Activated T-cell treated with anti-CD3 and anti-CD28 coated beads for 4 hours (primary cell): ENCODE data around the gene PTGDS.

ENCODE experiments used
- DNase-seq: peaks from one replicate; pipeline ENCODE4 v3.0.0-alpha.2; 2020

The PTGDS gene

DNA sequence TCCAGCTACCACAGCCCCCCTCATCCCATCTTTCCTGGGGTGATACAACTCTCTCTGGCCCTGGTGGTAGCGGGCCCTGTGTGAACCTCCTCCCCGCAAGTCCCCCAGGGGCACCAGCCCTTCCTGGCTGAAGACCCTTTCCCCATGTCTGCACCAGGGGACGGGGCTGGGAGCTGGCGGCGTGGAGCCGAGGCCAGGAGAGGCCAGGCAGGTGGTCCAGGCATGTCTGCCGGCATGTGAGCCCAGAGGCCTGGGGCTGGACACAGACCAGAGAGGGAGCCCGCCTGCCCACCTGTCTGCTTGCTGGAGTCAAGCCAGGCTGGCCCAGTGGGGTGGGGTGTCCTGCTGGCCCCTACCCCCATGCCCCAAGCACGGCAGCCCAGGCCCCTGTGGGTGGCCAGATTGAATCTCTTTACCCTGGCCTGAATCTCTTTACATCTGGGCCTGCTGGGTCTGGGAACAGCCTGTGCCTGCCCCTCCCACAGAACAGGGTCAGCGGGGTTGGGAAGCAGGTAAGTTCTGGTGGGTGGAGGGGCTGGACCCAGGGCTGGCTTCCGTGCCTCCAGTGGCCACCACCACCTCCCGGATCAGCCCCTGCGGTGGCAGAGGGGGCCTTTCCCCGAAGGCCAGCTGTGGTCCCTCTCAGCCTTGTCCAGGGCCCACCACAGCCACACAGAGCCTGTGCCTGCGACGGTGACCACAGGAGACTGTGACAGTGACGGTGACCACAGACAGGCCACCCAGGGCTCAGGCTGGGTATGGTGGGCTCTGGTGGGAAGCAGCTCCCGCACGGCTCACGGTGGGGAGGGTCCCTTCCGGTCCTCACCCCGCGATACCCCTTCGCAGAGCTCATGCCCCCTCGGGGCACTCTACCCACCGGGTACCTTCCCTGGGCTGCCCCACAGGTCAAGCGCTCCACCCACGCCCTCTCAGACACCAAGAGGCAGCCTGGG, 18.1 kb upstream of the PTGDS start:
- no peak for DNase-seq

DNA sequence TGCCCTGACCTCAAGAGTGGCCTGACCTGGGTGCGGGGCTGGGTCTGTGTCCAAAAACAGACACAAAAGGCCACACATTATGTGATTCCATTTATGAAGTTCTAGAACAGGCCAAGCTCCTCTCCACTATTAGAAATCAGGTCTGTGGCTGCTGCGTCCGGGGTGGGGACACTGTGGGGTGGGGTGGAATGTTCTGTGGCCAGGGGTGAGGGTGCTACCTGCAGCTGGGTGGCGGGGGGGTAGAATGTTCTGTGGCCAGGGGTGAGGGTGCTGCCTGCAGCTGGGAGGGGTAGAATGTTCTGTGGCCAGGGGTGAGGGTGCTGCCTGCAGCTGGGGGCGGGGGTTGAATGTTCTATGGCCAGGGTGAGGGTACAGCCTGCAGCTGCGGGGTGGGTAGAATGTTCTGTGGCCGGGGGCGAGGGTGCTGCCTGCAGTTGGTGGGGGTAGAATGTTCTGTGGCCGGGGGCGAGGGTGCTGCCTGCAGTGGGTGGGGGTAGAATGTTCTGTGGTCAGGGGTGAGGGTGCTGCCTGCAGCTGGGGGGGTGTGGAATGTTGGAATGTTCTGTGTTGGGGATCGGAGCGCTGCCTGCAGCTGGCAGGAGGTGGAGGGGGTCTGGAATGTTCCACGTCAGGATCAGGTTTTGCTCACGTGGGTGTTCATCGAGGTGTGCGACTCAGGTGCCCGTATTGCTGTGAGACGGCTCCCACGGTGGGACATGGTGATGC, 16.9 kb upstream of the PTGDS start:
- DNase-seq: no peak

DNA sequence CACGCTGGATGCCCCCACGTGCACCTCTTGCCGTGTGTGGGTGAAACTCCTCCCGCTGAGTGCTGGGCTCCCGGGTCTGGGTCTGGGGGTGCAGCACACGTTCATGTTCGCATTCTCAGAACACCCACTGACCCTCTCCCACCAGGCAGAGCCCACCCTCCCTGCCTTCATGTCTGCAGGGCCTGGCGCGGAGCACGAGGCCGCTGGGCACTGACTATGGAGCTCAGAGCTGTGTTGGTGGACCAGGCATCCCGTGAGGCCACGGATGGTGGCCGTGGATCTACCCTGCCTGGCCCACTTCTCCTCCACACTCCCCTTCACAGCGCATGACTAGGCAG, 16.4 kb upstream of the PTGDS start:
- no peak for DNase-seq

DNA sequence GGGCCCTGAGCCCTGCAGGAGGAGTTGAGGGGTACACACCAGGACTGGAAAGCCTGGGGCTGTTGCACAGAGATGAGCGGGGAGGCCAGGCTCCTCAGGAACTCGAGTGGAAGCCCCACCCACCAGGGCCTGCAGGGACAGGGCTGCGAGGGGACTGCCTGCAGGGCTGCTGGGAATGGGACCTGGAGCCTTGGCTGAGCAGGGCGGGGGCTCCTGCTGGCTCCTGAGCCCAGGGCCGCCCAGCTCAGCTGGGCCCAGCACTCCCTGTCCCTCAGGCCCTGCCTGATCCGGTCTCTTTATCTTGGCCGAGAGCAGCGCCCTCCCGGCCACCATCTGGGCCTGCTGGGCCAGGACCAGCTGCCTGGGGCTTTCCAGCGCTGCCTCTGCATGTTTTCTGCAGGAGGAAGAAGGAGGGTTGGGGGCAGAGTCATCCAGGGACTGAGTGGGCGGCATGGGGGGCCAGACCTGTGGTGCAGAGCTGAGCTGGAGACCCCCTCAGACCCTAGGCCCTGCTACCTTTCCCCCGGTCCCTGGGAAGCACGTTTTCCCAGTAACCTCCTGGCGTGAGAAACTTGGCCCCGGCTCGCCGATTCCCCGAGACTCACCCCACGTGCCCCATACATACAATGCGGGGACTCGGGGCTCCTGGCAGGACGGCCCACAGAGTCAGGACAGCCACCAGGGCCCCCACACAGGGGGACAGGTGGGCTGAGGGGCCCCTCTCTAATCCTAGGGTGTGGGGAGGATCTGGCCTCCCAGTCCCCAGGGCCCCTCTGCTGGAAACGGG, 15.8 kb upstream of the PTGDS start:
- DNase-seq: no peak

DNA sequence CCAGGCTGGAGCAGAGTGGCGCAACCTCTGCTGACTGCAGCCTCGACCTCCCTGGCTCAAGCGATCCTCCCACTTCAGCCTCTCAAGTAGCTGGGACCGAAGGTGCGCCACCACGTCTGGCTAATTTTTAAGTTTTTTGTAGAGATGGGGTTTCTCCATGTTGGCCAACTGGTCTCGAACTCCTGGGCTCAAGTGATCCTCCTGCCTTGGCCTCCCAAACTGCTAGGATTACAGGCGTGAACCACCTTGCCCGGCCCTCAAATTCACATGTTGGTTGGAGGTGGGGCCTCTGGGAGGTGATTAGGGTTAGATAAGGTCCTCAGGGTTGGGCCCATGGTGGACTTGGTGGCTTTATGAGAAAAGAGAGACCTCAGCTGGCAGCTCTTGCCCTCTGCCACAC, 15.1 kb upstream of the PTGDS start:
- no peak for DNase-seq

DNA sequence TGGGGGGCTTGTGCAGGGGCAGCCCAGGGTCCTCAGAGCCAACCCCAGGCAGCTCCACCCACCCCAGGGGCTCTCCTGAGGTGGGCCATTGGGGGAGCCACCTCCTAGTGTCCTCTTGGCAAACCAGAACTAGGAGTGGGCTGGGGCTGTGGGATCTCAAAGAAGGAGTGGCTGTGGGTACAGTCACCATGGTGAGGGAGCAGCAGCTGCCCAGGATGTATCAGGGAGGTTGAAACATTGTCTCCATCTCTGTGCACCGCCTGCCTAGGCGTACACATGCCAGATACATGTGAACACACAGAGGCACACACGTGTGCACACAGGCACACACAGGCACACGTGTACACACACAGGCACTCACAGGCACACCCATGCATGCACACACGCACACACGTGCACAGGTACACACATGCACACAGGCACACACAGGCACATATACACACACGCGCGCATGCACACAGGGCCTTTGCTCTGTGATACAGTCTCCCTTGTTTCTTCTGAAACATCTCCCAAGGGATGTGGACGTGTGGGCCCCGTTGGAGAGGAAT, 14.5 kb upstream of the PTGDS start:
- DNase-seq: no peak

DNA sequence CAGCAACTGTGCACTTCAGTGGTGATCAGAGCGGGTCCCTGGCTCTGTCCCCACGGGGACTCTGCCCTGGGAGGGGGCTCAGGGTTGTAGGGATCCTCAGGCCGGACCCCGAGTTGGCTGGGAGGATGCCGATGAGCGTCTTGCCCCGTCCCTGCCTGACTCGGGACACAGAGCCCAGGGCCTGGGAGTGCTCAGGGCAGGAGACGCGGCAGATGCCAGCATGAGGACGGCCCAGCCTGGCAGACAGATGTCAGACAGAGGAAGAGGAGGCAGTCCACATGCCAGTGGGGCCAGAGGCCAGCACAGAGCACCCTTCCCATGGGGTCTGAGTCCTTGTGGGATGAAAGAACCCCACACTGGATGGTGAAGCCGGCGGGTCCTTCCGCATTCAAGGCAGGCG, 14.0 kb upstream of the PTGDS start:
- DNase-seq: no peak

DNA sequence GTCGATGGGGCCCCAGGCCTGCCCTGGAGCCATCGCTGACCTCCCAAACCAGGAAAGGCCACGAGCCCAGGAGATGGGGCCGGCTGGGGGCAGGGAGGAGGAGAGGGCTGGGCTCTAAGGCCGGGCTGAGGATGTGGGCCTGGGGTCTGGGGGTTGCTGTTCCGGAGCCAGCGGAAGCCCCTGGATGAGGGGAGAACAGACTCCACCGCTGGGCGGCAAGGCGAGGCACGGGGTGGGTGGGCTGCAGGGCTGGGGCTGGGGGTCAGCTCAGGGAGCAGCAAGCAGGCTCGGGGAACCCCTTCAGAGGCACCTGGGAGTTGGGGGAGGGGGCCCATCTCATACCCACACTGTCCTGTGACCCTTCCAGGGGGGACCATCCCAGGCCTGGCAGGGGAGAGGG, 13.6 kb upstream of the PTGDS start:
- no peak for DNase-seq

DNA sequence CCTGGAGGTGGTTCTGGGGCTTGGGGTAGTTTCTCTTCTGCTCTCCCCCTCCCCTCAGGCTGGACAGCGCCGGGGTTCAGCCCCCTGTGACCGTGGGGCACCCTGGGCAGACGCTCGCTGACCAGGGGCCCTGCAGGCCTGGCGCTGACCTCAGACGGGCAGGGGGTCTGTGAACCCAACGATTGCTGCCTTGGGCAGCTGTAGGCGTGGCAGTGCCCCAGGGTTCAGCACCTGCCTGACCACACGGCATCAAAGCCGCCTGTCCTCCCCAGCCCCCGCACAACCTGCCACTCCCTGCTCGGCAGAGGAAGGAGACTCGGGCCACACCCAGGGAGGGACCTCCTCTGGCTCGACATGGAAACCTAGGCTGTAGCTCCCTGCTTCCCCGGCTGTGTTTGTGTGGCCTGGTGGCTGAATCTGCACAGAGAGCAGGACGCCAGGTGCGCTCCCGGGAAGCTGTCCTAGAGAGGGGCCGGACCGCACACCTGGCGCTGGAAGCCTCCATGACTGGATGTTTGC, 13.1 kb upstream of the PTGDS start:
- DNase-seq: no peak

DNA sequence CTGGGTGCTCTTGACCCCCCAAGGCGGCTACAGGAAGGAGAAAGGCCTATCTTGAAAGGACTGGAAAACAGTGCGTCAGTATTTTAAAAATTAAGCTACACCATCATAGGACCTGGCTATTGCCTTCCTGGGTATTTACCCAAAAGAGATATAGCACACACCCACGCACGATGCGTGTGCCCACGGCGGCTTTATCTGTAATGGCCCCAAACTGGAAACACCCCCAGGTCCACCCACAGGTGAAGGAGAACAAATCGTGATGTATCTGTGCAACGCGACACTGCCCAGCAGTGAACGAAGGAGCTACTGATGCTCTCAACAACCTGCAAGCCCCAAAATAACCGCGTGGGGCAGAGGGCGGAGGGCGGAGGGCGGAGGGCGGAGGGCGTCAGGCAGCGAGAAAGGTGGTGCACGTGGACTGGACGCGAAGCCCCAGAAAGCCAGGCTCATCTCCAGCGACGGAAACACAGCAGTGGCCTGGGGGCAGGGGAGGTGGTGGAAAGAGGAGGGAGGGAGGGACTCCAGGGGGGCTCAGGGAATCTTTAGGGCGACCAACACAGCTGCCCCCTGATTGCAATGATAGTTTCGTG, 12.4 kb upstream of the PTGDS start:
- DNase-seq: no peak

DNA sequence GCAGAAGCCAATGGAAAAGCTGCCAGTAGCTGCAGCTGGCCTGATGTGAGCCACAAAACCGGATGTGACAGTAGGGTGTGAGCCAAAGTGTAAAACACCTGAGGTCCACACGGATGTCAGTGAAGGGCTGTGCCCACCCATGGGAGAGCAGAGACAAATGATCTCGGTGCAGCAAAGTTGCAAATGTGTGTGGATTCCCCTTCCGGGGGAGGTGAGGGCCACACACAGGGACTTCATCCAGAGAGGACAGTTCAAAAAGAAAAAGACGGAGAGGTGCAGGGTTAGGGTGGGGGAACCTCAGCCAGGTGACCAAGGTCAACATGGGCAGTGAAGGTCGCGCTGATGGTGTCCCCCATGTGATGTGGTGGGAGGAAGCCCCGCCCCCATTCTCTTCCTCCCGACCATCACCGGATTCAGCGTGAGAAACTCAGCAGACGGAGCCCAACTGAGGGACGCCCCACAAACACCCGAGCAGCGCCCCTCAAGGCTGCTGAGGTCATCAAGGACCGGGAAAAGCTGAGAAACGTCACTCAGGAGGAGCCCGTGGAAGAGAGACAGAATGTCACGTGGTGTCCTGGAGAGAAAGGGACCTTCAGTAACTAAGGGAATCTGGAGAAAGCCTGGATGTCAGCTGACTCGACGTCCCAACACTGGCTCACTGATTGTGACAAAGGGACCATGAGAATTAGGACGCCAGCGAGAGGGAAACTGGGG, 11.4 kb upstream of the PTGDS start:
- no peak for DNase-seq

DNA sequence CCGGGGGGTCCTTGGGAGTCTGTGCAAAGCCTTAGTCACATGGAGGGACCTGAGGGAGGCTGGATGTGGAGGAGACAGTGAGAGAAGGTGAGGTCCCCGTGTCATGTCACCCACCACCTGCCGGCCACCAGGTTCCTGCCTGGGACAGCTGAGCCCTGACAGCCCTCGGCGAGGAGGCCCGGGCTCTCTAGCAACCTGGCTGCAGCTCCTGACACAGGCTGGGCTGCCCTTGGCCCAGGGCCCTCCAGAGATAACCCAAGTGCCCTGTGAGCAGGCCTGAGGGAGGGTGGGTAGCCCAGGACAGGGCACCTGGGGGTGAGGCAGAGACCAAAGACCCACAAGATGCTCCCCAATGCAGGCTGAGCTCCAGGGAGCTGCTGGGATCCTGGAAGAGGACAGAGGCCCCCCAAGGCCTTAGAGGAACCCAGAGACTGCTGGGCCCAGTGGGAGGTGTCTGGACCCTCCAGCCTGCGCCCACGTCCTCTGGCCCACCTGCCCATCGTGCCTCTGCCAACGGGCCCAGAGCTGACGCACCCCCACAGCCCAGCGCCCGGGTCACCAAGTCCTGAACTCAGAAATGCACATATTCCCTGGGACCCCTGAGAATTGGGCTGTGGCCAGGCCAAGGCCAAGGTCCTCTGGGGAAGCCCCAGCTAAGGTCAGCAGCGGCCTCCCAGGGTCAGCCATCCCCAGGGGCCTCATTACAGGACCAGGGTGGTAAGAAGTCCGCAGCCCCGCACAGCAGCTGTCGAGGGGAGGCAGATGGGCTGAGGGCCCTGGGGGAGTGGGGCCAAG, 8.8 kb upstream of the PTGDS start:
- DNase-seq: no peak

DNA sequence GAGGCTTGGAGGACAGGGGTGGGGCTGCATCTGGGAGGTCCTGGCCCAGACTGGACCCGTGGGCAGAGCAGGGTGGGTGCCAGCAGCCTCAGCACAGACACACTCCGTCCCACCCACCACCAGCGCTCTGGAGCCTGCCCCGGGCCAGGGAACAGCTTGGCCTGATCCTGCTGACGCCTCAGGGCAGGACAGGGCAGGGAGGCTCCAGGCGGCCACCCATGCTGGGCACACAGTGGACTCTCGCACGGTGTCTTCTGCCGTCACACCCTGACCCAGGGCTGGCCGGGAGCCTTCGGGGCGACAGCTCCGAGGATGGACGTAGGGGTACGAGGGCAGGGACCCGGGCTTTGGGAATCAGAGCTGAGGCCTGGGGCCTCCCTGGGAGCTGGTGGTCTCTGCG, 8.2 kb upstream of the PTGDS start:
- no peak for DNase-seq

DNA sequence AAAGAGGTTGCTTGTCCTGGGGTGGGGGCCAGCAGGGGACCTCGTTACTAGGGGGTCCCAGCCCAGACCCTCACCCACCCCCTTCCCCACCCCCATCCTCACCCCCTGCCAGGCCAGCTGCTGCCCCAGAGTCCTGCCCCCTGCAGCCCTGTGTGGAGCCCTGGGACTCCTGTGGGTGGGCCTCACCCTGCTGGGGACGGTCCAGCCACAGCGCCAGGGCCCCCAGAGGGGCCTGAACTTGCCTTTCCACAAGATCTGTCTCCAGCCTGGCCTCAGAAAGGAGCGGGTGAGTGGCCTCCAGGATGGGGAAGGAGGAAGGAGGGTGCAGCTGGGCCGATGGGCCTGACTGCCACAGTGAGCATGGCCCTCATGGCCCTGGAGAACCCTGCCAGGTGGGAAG, 7.5 kb upstream of the PTGDS start:
- DNase-seq: no peak

DNA sequence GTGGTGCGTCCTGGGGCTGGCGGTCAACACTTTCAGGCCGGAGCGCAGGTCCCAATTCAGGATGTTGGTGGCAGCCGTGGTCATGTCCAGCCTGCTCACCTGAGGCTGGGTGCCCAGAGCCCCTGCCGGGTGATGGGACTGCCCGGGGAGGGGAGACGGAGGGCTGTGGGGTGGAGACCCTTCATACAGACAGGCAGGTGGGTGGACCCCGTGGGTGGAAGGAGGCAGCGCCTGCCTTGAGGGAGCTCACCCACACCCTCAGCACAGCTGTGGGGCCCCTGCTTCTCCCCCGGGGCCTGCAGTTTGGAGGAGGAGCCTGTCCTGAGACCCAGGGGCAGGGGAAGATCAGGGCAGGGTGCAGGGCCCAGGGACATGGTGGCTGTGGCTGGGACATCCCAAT, 6.9 kb upstream of the PTGDS start:
- DNase-seq: no peak

DNA sequence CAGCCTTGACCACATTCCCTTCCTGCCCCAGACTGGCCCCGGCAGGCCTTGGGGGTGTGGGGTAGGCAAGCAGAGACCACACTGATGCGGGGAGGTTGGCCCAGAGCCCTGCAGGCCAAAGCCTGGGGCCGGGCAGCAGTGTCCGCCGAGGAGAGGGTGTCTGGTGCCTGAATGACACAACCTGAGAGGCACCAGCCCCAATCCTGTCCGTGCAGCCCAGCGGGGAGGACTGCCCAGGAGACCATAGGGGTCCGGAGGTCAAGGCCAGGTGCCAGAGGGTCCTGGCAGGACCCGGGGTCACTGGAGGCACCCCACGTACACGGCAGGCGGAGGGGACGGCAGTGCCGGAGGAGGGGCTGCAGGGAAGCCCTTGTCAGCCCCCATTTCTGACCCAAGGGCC, 5.6 kb upstream of the PTGDS start:
- no peak for DNase-seq

DNA sequence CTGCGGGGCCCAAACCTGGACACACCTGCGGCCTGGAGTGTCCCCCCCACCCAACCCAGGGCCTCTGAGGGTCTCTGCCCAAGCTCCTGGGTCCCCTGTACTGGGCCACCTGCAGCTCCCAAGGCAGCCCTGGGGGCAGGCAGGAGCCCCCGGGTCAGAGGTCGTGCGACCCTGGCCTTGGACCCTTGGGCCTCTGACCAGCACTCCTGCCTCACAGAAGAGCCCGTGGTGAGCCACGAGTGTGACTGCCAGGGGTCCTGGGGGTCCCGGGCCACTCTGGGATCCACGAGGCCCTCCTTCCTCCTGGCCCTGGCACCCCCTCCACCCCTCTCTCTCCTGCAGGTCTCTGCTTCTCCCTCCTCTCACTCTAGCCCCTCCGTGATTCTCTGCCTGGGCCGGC, 5.0 kb upstream of the PTGDS start:
- DNase-seq: no peak

DNA sequence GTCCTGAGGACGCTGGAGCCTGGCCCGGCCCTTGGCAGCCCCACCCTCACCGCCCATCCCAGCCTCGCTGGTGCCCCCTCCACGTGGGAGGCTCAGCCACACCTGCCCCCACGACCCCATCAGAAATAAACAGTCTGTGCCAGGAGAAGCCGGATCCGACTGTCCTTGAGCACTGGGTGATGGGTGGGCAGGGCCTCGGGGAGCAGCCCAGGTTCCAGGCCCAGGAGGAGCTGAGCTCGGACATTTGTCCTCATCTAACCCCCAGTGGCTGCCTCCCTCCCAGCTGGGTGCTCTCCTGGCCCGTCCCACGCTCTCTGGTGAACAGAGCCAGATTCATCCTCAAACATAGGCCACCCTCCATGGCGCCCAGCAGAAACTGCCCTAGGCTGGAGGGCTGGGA, 4.6 kb upstream of the PTGDS start:
- no peak for DNase-seq

DNA sequence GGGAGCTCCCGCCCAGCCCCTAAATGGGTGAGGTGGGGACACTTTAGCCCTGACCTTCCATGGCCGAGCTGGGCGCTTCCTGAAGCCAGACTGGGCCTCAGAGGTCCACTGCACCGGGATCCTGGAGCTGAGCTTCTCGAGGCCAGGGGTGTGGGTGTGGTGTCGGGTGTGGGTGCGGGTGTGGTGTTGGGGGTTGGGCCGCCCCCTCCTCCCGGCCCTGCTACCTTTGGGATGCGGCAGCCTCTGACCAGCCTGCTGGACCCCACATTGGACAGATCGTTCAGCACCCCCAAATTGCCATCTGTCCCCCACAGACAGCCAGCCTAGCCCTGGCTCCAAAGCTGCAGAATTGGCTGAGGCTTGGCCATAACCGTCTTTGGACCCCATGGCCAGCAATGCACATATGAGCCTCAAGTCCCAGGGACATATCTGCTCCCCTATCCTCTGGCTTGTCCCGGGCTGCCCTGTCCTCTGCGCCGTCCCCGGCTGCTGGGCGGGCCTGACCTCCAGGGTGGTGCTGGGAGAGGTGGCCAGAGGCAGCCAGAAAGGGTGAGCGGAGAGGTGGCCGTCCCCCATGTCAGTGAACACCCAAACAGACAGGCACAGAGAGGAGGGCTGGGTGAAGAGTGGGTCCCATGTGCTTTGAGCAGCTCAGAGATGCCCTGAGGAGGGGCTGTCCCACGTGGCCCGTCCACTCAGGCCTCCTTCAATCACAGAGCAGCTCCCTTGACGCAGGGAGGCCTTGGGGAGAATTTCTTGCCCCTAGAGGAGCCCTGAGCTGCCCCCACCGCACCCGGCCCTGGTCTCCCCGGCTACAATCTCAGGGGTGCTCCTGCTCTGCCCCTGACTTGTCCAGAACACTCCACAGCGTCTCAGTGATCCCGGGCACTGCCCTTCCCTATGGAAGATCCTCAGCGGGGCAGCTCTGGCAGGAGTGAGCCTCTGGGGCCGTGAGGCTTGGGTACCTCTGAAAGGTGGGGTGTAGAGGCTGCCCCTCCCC, 3.4 kb upstream of the PTGDS start:
- no peak for DNase-seq
